Endothelial cell of umbilical vein (primary cell): Measurements from ENCODE around the gene NLGN1. TPM values are rescaled to one million over a fixed set of nuclear protein-coding genes. Genes with fewer than 3 reads are reported as not detected.

ENCODE experiments used
- BruUV-seq: library from RNA; stranded (reverse); fragments of 400-500 nt; replicated peaks from 2 replicates; lab custom pipeline; 2021; lab: Mats Ljungman, UMichigan
- CTCF ChIA-PET: fragments of 300-600, 350-600 bp; sonication (Branson Sonifier 250); formaldehyde crosslinking; loops from one replicate; lab custom pipeline; 2021; ENCODE audit warnings: antibody characterized with exemption, inconsistent platforms; lab: Charles Lee
- POLR2A ChIA-PET: fragments of 300-600, 350-600 bp; sonication (Branson Sonifier 250); formaldehyde crosslinking; loops from one replicate; lab custom pipeline; 2021; ENCODE audit warnings: antibody characterized with exemption, inconsistent platforms; lab: Charles Lee
- DNase-seq: peaks from one replicate; pipeline ENCODE4 v3.0.0-alpha.2; 2011; ENCODE audit warnings: low read depth, low spot score
- FAIRE-seq: peaks from 2 replicates; lab custom pipeline; 2011; peaks lifted over from hg19 to GRCh38; lab: Jason Lieb, UNC
- H2AFZ ChIP-seq: 2 replicates; pipeline ENCODE4 v1.6.0; 2012; ENCODE audit warnings: low read depth, low read length, control low read depth, inconsistent platforms
- H3K27ac ChIP-seq: 2 replicates; pipeline ENCODE4 v1.5.1; 2011; ENCODE audit warnings: low read depth, mild to moderate bottlenecking, control low read depth, low read length, moderate library complexity; ENCODE audit not compliant: insufficient read depth
- H3K27me3 ChIP-seq, 2 experiments: 2 replicates each; pipeline versions ENCODE4 v1.6.0 to v1.6.1; 2011; ENCODE audit warnings: low read length in 2 of 2, mixed read lengths in 1 of 2; ENCODE audit not compliant: control insufficient read depth in 2 of 2, insufficient read depth in 2 of 2
- H3K36me3 ChIP-seq, 2 experiments: 2 replicates in 1 of 2; 3 replicates in 1 of 2; pipeline ENCODE4 v1.5.1; 2011; ENCODE audit warnings: low read length in 2 of 2, mild to moderate bottlenecking in 1 of 2, moderate library complexity in 1 of 2; ENCODE audit not compliant: control insufficient read depth in 2 of 2, insufficient read depth in 2 of 2; ENCODE audit errors: extremely low read depth in 1 of 2
- H3K4me1 ChIP-seq: 3 replicates; pipeline ENCODE4 v1.5.1; 2011; ENCODE audit warnings: mild to moderate bottlenecking, low read length; ENCODE audit not compliant: control insufficient read depth, insufficient read depth; ENCODE audit errors: extremely low read depth
- H3K4me2 ChIP-seq: 2 replicates; pipeline ENCODE4 v1.6.1; 2011; ENCODE audit warnings: low read length, control low read depth, mixed read lengths; ENCODE audit not compliant: insufficient read depth
- H3K4me3 ChIP-seq, 3 experiments: fragments of 200-600 bp in 1 of 3; sonication (generic), shearing (Covaris generic) in 1 of 3; replicated peaks in 1 of 3; 2 replicates each; pipeline ENCODE4 v1.5.1; 2011 to 2016; ENCODE audit warnings: control low read depth in 3 of 3, low read length in 3 of 3, mild to moderate bottlenecking in 2 of 3, inconsistent platforms in 1 of 3, low read depth in 1 of 3, moderate library complexity in 1 of 3; ENCODE audit not compliant: insufficient read depth in 1 of 3
- H3K79me2 ChIP-seq: 2 replicates; pipeline ENCODE4 v1.6.0; 2012; ENCODE audit warnings: low read length, inconsistent platforms; ENCODE audit not compliant: control insufficient read depth, insufficient read depth
- H3K9ac ChIP-seq: replicated peaks from 2 replicates; pipeline ENCODE3; 2011; ENCODE audit warnings: low read length, control low read depth; ENCODE audit not compliant: insufficient read depth; ENCODE audit errors: extremely low read depth
- H3K9me1 ChIP-seq: replicated peaks from 3 replicates; pipeline ENCODE4 v1.6.0; 2011; ENCODE audit warnings: mild to moderate bottlenecking, low read length; ENCODE audit not compliant: control insufficient read depth, insufficient read depth; ENCODE audit errors: extremely low read depth
- H3K9me3 ChIP-seq: replicated peaks from 2 replicates; pipeline ENCODE4 v1.5.1; 2012; ENCODE audit warnings: low read length, inconsistent platforms; ENCODE audit not compliant: control insufficient read depth, insufficient read depth
- H4K20me1 ChIP-seq: replicated peaks from 2 replicates; pipeline ENCODE3; 2011; ENCODE audit warnings: mild to moderate bottlenecking, low read length; ENCODE audit not compliant: control insufficient read depth, insufficient read depth; ENCODE audit errors: extremely low read depth
- EZH2 ChIP-seq: IDR thresholded peaks from 2 replicates; pipeline ENCODE4 v1.6.1; 2012; ENCODE audit warnings: borderline replicate concordance, low read depth, mild to moderate bottlenecking, moderate library complexity, low read length, inconsistent platforms; ENCODE audit not compliant: severe bottlenecking
- FOS ChIP-seq: IDR thresholded peaks from 2 replicates; pipeline ENCODE4 v1.6.1; 2011; ENCODE audit warnings: mild to moderate bottlenecking, low read length, moderate library complexity, borderline replicate concordance; ENCODE audit not compliant: insufficient read depth
- GATA2 ChIP-seq: IDR thresholded peaks from 2 replicates; pipeline ENCODE4 v1.7.0; 2011; ENCODE audit warnings: low read depth, mild to moderate bottlenecking, moderate library complexity, mixed read lengths, low read length; ENCODE audit not compliant: insufficient read length, insufficient read depth
- JUN ChIP-seq: IDR thresholded peaks from 2 replicates; pipeline ENCODE4 v1.6.1; 2011; ENCODE audit warnings: borderline replicate concordance, low read depth; ENCODE audit not compliant: insufficient read length, insufficient read depth
- MYC ChIP-seq: IDR thresholded peaks from one replicate; pipeline ENCODE4 v1.6.1; 2011; ENCODE audit warnings: mild to moderate bottlenecking, low read depth, low read length
- POLR2A ChIP-seq: IDR thresholded peaks from 2 replicates; pipeline ENCODE4 v1.6.1; 2012; ENCODE audit warnings: low read depth, mild to moderate bottlenecking, control low read depth, low read length
- POLR2AphosphoS5 ChIP-seq: IDR thresholded peaks from 2 replicates; pipeline ENCODE4 v1.6.1; 2012; ENCODE audit warnings: low read depth, mild to moderate bottlenecking, control low read depth, low read length, moderate library complexity; ENCODE audit not compliant: insufficient read depth
- dilution Hi-C: fragments of 300-500 bp; cut with MboI; formaldehyde crosslinking; loops from one replicate; pipeline ENCODE4 v1.15.0; 2019; ENCODE audit warnings: low sequenced_read_pairs; ENCODE audit not compliant: extremely low pct_ligation_motif_present
- intact Hi-C: fragments of 100-400 bp; cut with micrococcal nuclease; formaldehyde crosslinking; loops from one replicate; pipeline ENCODE4 v1.10.0; 2022
- polyA plus RNA-seq, 4 experiments: library from polyadenylated mRNA; depleted of rRNA in 3 of 4; stranded (reverse) in 3 of 4; unstranded in 1 of 4; fragments of >200 nt; gene quantifications; 2 replicates each; pipeline versions ENCODE4 v1.2.1 to v1.2.3, GENCODE V29; 2011 to 2012; ENCODE audit warnings: missing spikeins in 1 of 4
- total RNA-seq: library from RNA; stranded (reverse); gene quantifications from 2 replicates; pipeline ENCODE4 v1.2.3, GENCODE V29; 2021
- TF ChIP-seq, protein P1 (sequence below): IDR thresholded peaks from 2 replicates; pipeline ENCODE4 v1.6.1; 2011; ENCODE audit not compliant: insufficient read depth, insufficient read length
- TF ChIP-seq, protein P2 (sequence below), 2 donors: IDR thresholded peaks; 1 replicate in 1 of 2; 2 replicates in 1 of 2; pipeline ENCODE4 v1.5.1; 2011; ENCODE audit warnings: low read length in 2 of 2, mild to moderate bottlenecking in 2 of 2, moderate library complexity in 2 of 2, control low read depth in 1 of 2, inconsistent platforms in 1 of 2, low read depth in 1 of 2; ENCODE audit not compliant: insufficient read depth in 1 of 2; ENCODE audit errors: extremely low read depth in 1 of 2

The NLGN1 gene
- total and polyA plus RNA-seq, 2 donors (not counting 3 experiments of a cell fraction or from before 2014, with no cell fraction given), result 7.9 to 16.3 TPM

DNA sequence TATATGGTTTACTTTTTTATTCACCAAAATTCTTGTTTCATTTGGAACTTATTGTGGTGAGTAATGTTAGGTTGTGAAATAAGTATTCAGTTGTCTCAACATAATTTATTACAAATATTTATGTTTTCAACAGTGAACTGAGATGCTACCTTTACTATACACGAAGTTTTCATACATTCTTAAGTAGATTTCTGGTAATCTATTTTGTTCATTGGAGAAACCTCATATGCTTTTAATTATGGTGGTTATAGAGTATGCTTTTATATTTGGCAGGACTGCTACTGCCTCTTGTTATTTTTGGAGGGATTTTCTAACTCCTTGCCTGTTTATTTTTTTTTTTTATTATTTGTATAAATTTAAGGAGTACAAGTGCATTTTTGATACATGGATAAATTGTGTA is 253.1 kb downstream of the NLGN1 start:
- TF ChIP-seq, protein P1, sequence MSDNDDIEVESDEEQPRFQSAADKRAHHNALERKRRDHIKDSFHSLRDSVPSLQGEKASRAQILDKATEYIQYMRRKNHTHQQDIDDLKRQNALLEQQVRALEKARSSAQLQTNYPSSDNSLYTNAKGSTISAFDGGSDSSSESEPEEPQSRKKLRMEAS, result no peak
- TF ChIP-seq POLR2AphosphoS5, result no peak
- Histone ChIP-seq H3K27ac (no peak overlapping the region), H3K9me3 (no peaks in the 10 kb centered on the region), H3K9me1 (no peaks in the 10 kb centered on the region), H3K36me3 (no peaks in the 10 kb centered on the region), H3K4me3 (no peak overlapping the region), H3K27me3 (no peaks in the 10 kb centered on the region), H3K4me2 (no peak overlapping the region), H3K4me1 (no peaks in the 10 kb centered on the region), H3K79me2 (peaks cover 8% of the 10 kb centered on the region), H4K20me1 (no peaks in the 10 kb centered on the region), H2AFZ (no peak overlapping the region), H3K9ac (no peak overlapping the region)
- no peak for FAIRE-seq
- dilution Hi-C loops, result no loop called here
- ChIA-PET CTCF (no interaction called here), POLR2A (no interaction called here)
- intact Hi-C loops, result no loop called here
- no TSS peak for BruUV-seq
- DNase-seq, result no peak

GRCh38 chr3:173652093-173652492 is 254.5 kb downstream of the NLGN1 start:
- intact Hi-C loops (no loop called here), dilution Hi-C loops (no loop called here)
- Histone ChIP-seq H3K9me3 (no peaks in the 10 kb centered on the region), H3K4me3 (no peak overlapping the region), H2AFZ (no peak overlapping the region), H3K9me1 (no peaks in the 10 kb centered on the region), H3K4me1 (peaks cover 3% of the 10 kb centered on the region), H4K20me1 (no peaks in the 10 kb centered on the region), H3K9ac (no peak overlapping the region), H3K4me2 (no peak overlapping the region), H3K27ac (no peak overlapping the region), H3K27me3 (no peaks in the 10 kb centered on the region), H3K79me2 (peaks cover 8% of the 10 kb centered on the region), H3K36me3 (no peaks in the 10 kb centered on the region)
- BruUV-seq, result no TSS peak
- FAIRE-seq, result no peak
- no peak for DNase-seq
- ChIA-PET POLR2A (no interaction called here), CTCF (no interaction called here)
- TF ChIP-seq FOS (no peak), GATA2 (no peak), POLR2A (no peak), POLR2AphosphoS5 (no peak), MYC (no peak), EZH2 (no peak), JUN (no peak)
- TF ChIP-seq, protein P1, result no peak
- TF ChIP-seq, protein P2, sequence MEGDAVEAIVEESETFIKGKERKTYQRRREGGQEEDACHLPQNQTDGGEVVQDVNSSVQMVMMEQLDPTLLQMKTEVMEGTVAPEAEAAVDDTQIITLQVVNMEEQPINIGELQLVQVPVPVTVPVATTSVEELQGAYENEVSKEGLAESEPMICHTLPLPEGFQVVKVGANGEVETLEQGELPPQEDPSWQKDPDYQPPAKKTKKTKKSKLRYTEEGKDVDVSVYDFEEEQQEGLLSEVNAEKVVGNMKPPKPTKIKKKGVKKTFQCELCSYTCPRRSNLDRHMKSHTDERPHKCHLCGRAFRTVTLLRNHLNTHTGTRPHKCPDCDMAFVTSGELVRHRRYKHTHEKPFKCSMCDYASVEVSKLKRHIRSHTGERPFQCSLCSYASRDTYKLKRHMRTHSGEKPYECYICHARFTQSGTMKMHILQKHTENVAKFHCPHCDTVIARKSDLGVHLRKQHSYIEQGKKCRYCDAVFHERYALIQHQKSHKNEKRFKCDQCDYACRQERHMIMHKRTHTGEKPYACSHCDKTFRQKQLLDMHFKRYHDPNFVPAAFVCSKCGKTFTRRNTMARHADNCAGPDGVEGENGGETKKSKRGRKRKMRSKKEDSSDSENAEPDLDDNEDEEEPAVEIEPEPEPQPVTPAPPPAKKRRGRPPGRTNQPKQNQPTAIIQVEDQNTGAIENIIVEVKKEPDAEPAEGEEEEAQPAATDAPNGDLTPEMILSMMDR (IDR thresholded peaks at IDR 0.05; ENCODE audit: extremely low read depth in 1 of 2, insufficient read depth in 1 of 2, low read depth in 1 of 2, low read length in 2 of 2), result no peak
